GM15510 (cell line): ENCODE data around the gene RASGRP3.

Source experiments
- POLR2A ChIP-seq: IDR thresholded peaks from 3 replicates; pipeline ENCODE4 v1.6.1; 2011; ENCODE audit warnings: borderline replicate concordance; ENCODE audit not compliant: insufficient read length; ENCODE audit errors: extremely low read depth

The RASGRP3 gene

GRCh38 chr2:33602201-33602830 lies 125.9 kb downstream of the RASGRP3 start:
- TF ChIP-seq POLR2A: no peak

GRCh38 chr2:33603416-33603815 lies 127.0 kb downstream of the RASGRP3 start:
- no peak for TF ChIP-seq POLR2A

- TF ChIP-seq POLR2A: no peak
Measured at GRCh38 chr2:33605056-33605455, 128.6 kb downstream of the RASGRP3 start.

GRCh38 chr2:33606100-33606499 lies 129.7 kb downstream of the RASGRP3 start:
- TF ChIP-seq POLR2A: no peak

- TF ChIP-seq POLR2A: no peak
Measured at GRCh38 chr2:33606622-33607021, 130.2 kb downstream of the RASGRP3 start.

GRCh38 chr2:33607251-33607721 lies 130.8 kb downstream of the RASGRP3 start:
- TF ChIP-seq POLR2A: no peak

DNA sequence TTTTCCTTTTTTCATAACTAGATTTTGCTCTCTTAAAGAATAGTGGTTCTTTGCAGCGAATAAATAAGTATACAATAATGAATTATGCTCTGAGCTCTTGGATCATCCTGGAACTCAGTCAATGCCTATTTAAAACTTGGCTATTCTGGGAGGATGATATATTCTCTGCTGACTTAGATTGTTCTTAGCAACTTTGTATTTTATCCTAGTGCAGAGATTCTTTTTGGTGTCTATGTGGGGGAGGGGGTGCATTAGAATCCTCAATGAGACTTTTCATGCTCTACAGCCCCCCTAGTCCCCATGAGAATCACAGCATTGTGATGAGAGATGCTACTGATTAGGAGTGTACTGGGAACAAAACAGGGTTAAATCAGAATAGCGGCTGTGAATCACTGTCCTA lies 131.5 kb downstream of the RASGRP3 start:
- no peak for TF ChIP-seq POLR2A

DNA sequence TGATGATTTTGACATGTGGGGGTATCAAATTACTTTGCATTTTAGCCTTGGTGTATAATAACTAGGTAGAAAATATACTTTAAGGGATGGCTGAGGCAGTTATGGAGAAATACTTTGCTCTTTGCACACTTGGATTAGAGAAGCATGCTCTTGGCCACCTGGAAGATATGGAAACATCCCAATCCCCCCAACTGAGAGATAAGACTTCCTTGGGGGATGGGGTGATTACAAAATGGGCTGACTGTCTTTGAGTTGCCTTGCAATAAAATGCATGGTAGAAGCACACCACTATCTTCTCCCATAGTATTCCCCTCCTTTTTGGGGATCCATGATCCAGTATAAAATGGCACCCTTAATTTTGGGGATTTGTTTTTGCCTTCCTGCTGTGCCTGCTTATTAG lies 137.7 kb downstream of the RASGRP3 start:
- TF ChIP-seq POLR2A: no peak
